Spleen (tissue), 7 donors: Measurements from ENCODE around the gene VEGFA.

ENCODE experiments used
- POLR2A ChIP-seq, 3 donors: fragments of 450-650 bp; IDR thresholded peaks; one replicate each; pipeline ENCODE4 v1.5.1; 2017; ENCODE audit warnings: antibody characterized with exemption in 3 of 3, mild to moderate bottlenecking in 1 of 3
- TF ChIP-seq, protein P1 (sequence below), 11 experiments: fragments of 200-600 bp in 7 of 11; fragments of 450-650 bp in 4 of 11; sonication (generic) in 4 of 11; IDR thresholded peaks in 8 of 11; conservative IDR thresholded peaks in 3 of 11; 1 replicate in 7 of 11; 2 replicates in 4 of 11; pipeline versions ENCODE4 v1.4.0 to v1.8.0; 2016 to 2021; ENCODE audit warnings: antibody characterized with exemption in 11 of 11, inconsistent platforms in 4 of 11, mild to moderate bottlenecking in 1 of 11
- donor health status: DM: no; HTN: no; CAD: no; lungs with moderate emphysema.
- donor health status: DM: no; HTN: no; CAD: no.
- donor health status: DM: no; HTN: no; CAD: no.

DNA sequence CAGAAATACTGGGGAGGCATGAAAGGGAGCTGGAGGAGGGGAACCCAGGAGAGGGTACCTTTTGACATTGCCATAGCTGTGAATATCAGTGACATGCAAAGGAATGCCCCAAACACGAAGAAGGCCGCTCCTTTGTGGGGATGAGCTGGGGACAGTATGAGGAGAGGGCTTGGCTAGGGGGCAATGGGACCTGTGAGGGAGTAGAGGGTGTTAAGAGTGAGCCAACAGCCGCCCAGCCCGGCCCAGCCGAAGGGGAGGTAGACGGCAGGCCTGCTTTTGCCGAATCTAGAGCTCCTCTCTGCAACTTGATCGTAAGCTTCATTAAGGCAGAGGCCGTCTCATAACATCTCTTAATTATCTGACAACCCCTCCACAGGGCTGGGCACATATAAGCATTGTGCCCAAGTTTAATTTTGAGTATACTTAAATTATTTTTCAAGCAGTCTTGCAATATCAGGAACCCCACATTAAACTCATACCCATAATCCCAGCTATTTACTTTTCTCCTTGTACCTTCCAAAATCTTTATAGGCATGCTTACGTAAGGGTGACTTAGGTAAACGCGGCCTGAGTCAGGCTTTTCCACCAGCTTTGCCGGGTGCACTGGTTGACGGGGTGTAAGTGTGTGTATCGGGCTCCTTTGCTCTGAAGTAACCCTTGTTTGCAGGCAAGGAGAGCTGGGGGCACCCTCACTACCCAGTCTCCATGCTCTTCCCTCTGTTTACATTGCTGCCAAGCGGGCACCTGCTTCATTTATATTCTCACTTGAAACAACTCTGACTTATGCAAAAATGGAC lies 24.9 kb upstream of the VEGFA start:
- TF ChIP-seq, protein P1, sequence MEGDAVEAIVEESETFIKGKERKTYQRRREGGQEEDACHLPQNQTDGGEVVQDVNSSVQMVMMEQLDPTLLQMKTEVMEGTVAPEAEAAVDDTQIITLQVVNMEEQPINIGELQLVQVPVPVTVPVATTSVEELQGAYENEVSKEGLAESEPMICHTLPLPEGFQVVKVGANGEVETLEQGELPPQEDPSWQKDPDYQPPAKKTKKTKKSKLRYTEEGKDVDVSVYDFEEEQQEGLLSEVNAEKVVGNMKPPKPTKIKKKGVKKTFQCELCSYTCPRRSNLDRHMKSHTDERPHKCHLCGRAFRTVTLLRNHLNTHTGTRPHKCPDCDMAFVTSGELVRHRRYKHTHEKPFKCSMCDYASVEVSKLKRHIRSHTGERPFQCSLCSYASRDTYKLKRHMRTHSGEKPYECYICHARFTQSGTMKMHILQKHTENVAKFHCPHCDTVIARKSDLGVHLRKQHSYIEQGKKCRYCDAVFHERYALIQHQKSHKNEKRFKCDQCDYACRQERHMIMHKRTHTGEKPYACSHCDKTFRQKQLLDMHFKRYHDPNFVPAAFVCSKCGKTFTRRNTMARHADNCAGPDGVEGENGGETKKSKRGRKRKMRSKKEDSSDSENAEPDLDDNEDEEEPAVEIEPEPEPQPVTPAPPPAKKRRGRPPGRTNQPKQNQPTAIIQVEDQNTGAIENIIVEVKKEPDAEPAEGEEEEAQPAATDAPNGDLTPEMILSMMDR (IDR thresholded peaks at IDR 0.05 in 8 of 11, conservative IDR thresholded peaks at IDR 0.05 in 3 of 11), result no peak
- TF ChIP-seq POLR2A (IDR thresholded peaks at IDR 0.05), result no peak
